CD14-positive monocyte (primary cell): ENCODE results near the gene KCNJ16. TPM values are rescaled to one million over a fixed set of nuclear protein-coding genes. Genes with fewer than 3 reads are reported as not detected.

Experiments used
- DNase-seq, 3 donors: peaks; one replicate each; pipeline ENCODE4 v3.0.0-alpha.2; 2011 to 2022
- H2AFZ ChIP-seq: 2 replicates; pipeline ENCODE4 v1.6.0; 2012; ENCODE audit warnings: mild to moderate bottlenecking, low read depth, low read length, inconsistent platforms; ENCODE audit not compliant: insufficient read depth, poor library complexity, severe bottlenecking
- H3K27ac ChIP-seq, 2 donors: 1 replicate in 1 of 2; 2 replicates in 1 of 2; pipeline ENCODE4 v1.5.1; 2012 to 2013; ENCODE audit warnings: low read length in 2 of 2, control low read depth in 1 of 2, inconsistent platforms in 1 of 2, low read depth in 1 of 2, mild to moderate bottlenecking in 1 of 2
- H3K27me3 ChIP-seq, 2 donors: one replicate each; pipeline versions ENCODE4 v1.6.0 to v1.6.1; 2011 to 2013; ENCODE audit warnings: low read length in 2 of 2; ENCODE audit not compliant: control insufficient read depth in 2 of 2, insufficient read depth in 2 of 2
- H3K36me3 ChIP-seq, 2 donors: replicated peaks in 1 of 2; 1 replicate in 1 of 2; 2 replicates in 1 of 2; pipeline versions ENCODE4 v1.5.1 to v1.6.1; 2012 to 2013; ENCODE audit warnings: low read length in 2 of 2, control low read depth in 1 of 2, inconsistent platforms in 1 of 2, mild to moderate bottlenecking in 1 of 2; ENCODE audit not compliant: insufficient read depth in 2 of 2, control insufficient read depth in 1 of 2
- H3K4me1 ChIP-seq, 2 donors: 1 replicate in 1 of 2; 2 replicates in 1 of 2; pipeline versions ENCODE4 v1.5.1 to v1.6.1; 2012 to 2013; ENCODE audit warnings: low read length in 2 of 2, control low read depth in 1 of 2, inconsistent platforms in 1 of 2, mild to moderate bottlenecking in 1 of 2, moderate library complexity in 1 of 2; ENCODE audit not compliant: insufficient read depth in 2 of 2, control insufficient read depth in 1 of 2
- H3K4me2 ChIP-seq: replicated peaks from 2 replicates; pipeline ENCODE3; 2012; ENCODE audit warnings: low read length, moderate library complexity, mild to moderate bottlenecking; ENCODE audit not compliant: poor library complexity, severe bottlenecking; ENCODE audit errors: extremely low read depth
- H3K4me3 ChIP-seq, 3 experiments: fragments of 200-600 bp in 1 of 3; sonication (generic) in 1 of 3; replicated peaks in 1 of 3; 1 replicate in 2 of 3; 2 replicates in 1 of 3; pipeline ENCODE4 v1.5.1; 2011 to 2013; ENCODE audit warnings: low read length in 3 of 3, mild to moderate bottlenecking in 3 of 3, control low read depth in 2 of 3, low read depth in 2 of 3, inconsistent platforms in 1 of 3, moderate library complexity in 1 of 3
- H3K79me2 ChIP-seq: 2 replicates; pipeline ENCODE4 v1.6.0; 2012; ENCODE audit warnings: mild to moderate bottlenecking, control low read depth, inconsistent platforms, low read length, moderate library complexity; ENCODE audit not compliant: insufficient read depth
- H3K9ac ChIP-seq: 2 replicates; pipeline ENCODE4 v1.6.0; 2017; ENCODE audit warnings: low read length, mild to moderate bottlenecking; ENCODE audit not compliant: insufficient read depth, poor library complexity, severe bottlenecking
- H3K9me3 ChIP-seq, 2 donors: replicated peaks in 1 of 2; 1 replicate in 1 of 2; 2 replicates in 1 of 2; pipeline versions ENCODE4 v1.5.1 to v1.6.1; 2012 to 2013; ENCODE audit warnings: low read length in 2 of 2, control low read depth in 1 of 2; ENCODE audit not compliant: control insufficient read depth in 1 of 2, insufficient read depth in 1 of 2
- H4K20me1 ChIP-seq: 2 replicates; pipeline ENCODE4 v1.6.0; 2012; ENCODE audit warnings: mild to moderate bottlenecking, low read length, control low read depth, moderate library complexity; ENCODE audit not compliant: insufficient read depth
- H3K27ac Mint-ChIP-seq, 7 donors: one replicate each; pipeline ENCODE4 v1.8.0; 2020; ENCODE audit warnings: mild to moderate bottlenecking in 7 of 7, mixed read lengths in 7 of 7, moderate library complexity in 6 of 7, inconsistent platforms in 2 of 7
- H3K27me3 Mint-ChIP-seq, 3 donors: one replicate each; pipeline ENCODE4 v1.8.0; 2021 to 2022; ENCODE audit warnings: low read depth in 3 of 3, mild to moderate bottlenecking in 3 of 3, mixed read lengths in 3 of 3, moderate library complexity in 3 of 3, inconsistent platforms in 1 of 3
- H3K36me3 Mint-ChIP-seq, 2 donors: one replicate each; pipeline ENCODE4 v1.8.0; 2020; ENCODE audit warnings: mixed read lengths in 2 of 2, inconsistent platforms in 1 of 2, mild to moderate bottlenecking in 1 of 2
- H3K4me1 Mint-ChIP-seq: one replicate; pipeline ENCODE4 v1.8.0; 2020; ENCODE audit warnings: mild to moderate bottlenecking, mixed read lengths
- H3K4me3 Mint-ChIP-seq, 2 donors: one replicate each; pipeline ENCODE4 v1.8.0; 2020; ENCODE audit warnings: mild to moderate bottlenecking in 2 of 2, mixed read lengths in 2 of 2, moderate library complexity in 1 of 2
- H3K9me3 Mint-ChIP-seq, 7 donors: one replicate each; pipeline ENCODE4 v1.8.0; 2020 to 2022; ENCODE audit warnings: mixed read lengths in 7 of 7, mild to moderate bottlenecking in 6 of 7, moderate library complexity in 6 of 7, inconsistent platforms in 2 of 7
- CTCF ChIP-seq: fragments of 200-600 bp; IDR thresholded peaks from one replicate; pipeline ENCODE4 v1.8.0; 2022; ENCODE audit warnings: antibody characterized with exemption, mild to moderate bottlenecking
- WGBS: methylation state at CpG from one replicate; pipeline ENCODE4 v1.1.5; 2013; ENCODE audit warnings: missing lambda C conversion rate; ENCODE audit not compliant: insufficient coverage; 5-methylcytosine and 5-hydroxymethylcytosine counted together
- intact Hi-C, 2 donors: fragments of 100-400 bp; cut with micrococcal nuclease; formaldehyde crosslinking; loops; one replicate each; pipeline versions ENCODE4 v1.15.0 to v1.15.1; 2023
- polyA plus RNA-seq, 3 donors: library from polyadenylated mRNA; depleted of rRNA in 1 of 3; unstranded in 2 of 3; stranded (reverse) in 1 of 3; fragments of 300-500 nt in 2 of 3; fragments of >200 nt in 1 of 3; fragmentation: Illumina TruSeq in 2 of 3; gene quantifications; 1 replicate in 2 of 3; 2 replicates in 1 of 3; pipeline ENCODE4 v1.2.3, GENCODE V29; 2012 to 2021

The KCNJ16 gene
- polyA plus RNA-seq, 3 donors = not detected

- H3K79me2 ChIP-seq = no peaks in the 10 kb centered on the region
- peaks cover 18% of the 10 kb centered on the region for H3K4me1 Mint-ChIP-seq
- no peak overlapping the region for H3K4me2 ChIP-seq
- no peak for DNase-seq
- H3K9me3 ChIP-seq = no peaks in the 10 kb centered on the region
- no peaks in the 10 kb centered on the region for H3K27me3 ChIP-seq
- peaks cover 0 to 5% (median 1%) of the 10 kb centered on the region in 3 donors for H3K27me3 Mint-ChIP-seq
- H3K27ac Mint-ChIP-seq = no peak overlapping the region
- H3K4me3 Mint-ChIP-seq = no peak overlapping the region
- H3K4me1 ChIP-seq = peaks cover 0 to 10% of the 10 kb centered on the region in 2 donors
- H3K36me3 Mint-ChIP-seq = no peaks in the 10 kb centered on the region
- no peak for TF ChIP-seq CTCF
- H3K9ac ChIP-seq = no peak overlapping the region
- no peaks in the 10 kb centered on the region for H4K20me1 ChIP-seq
- intact Hi-C loops = no loop called here
- 100% methylated on average over 1 of the region's 4 CpGs for WGBS
- H3K27ac ChIP-seq = no peak overlapping the region
- H3K9me3 Mint-ChIP-seq = peaks cover 0 to 2% (median 0%) of the 10 kb centered on the region in 7 donors
- H2AFZ ChIP-seq = no peak overlapping the region
- H3K36me3 ChIP-seq = no peaks in the 10 kb centered on the region
- no peak overlapping the region for H3K4me3 ChIP-seq
These were observed 3.9 kb upstream of the KCNJ16 start for GRCh38 chr17:70071127-70071526.

- Mint-ChIP-seq H3K9me3 (no peaks in the 10 kb centered on the region), H3K36me3 (no peaks in the 10 kb centered on the region), H3K27ac (no peak overlapping the region), H3K4me3 (no peak overlapping the region), H3K27me3 (peaks cover 0 to 5% (median 1%) of the 10 kb centered on the region in 3 donors), H3K4me1 (peaks cover 18% of the 10 kb centered on the region)
- H3K4me2 ChIP-seq = no peak overlapping the region
- no peaks in the 10 kb centered on the region for H3K36me3 ChIP-seq
- no peak overlapping the region for H3K9ac ChIP-seq
- WGBS = 100% methylated on average over 1 of the region's 1 CpG
- no peak overlapping the region for H3K4me3 ChIP-seq
- no peaks in the 10 kb centered on the region for H3K27me3 ChIP-seq
- no peaks in the 10 kb centered on the region for H4K20me1 ChIP-seq
- no peak overlapping the region for H3K27ac ChIP-seq
- DNase-seq = no peak
- no peak for TF ChIP-seq CTCF
- no peaks in the 10 kb centered on the region for H3K79me2 ChIP-seq
- no peaks in the 10 kb centered on the region for H3K9me3 ChIP-seq
- peaks cover 0 to 10% of the 10 kb centered on the region in 2 donors for H3K4me1 ChIP-seq
- intact Hi-C loops = no loop called here
- H2AFZ ChIP-seq = no peak overlapping the region
These were observed 3.4 kb upstream of the KCNJ16 start for GRCh38 chr17:70071620-70072019.
